SK-N-SH (cell line): ENCODE results near the gene SLC49A3. TPM values are rescaled to one million over a fixed set of nuclear protein-coding genes. Genes with fewer than 3 reads are reported as not detected.

ENCODE experiments used
- CTCF ChIA-PET: fragments of 300-600, 350-600 bp; formaldehyde crosslinking; extraction: SDS; loops from one replicate; lab custom pipeline; 2021; lab: Yijun Ruan, JAX
- POLR2A ChIA-PET: fragments of 350-600 bp; sonication (Branson Sonifier 250); formaldehyde crosslinking; extraction: SDS; loops from one replicate; lab custom pipeline; 2020; ENCODE audit warnings: antibody characterized with exemption, inconsistent platforms; lab: Yijun Ruan, JAX
- DNase-seq: peaks from one replicate; pipeline ENCODE4 v3.0.0; 2012
- H2AFZ ChIP-seq: fragments of 200-600 bp; sonication (generic); 2 replicates; pipeline ENCODE4 v1.8.1; 2016; ENCODE audit warnings: antibody characterized with exemption, mild to moderate bottlenecking, low read depth
- H3F3A ChIP-seq: fragments of 200-600 bp; sonication (generic); replicated peaks from 2 replicates; pipeline ENCODE3; 2016; ENCODE audit warnings: antibody characterized with exemption, mild to moderate bottlenecking; ENCODE audit not compliant: insufficient read depth
- H3K27ac ChIP-seq, 2 experiments: fragments of 200-500 bp in 1 of 2; fragments of 200-600 bp in 1 of 2; sonication (Bioruptor generic) in 1 of 2; sonication (generic), shearing (Covaris generic) in 1 of 2; 2 replicates each; pipeline versions ENCODE4 v1.5.1 to v1.6.1; 2014 to 2016; ENCODE audit warnings: low read depth in 2 of 2, inconsistent platforms in 1 of 2, low read length in 1 of 2, mild to moderate bottlenecking in 1 of 2, mixed read lengths in 1 of 2
- H3K27me3 ChIP-seq: fragments of 200-600 bp; sonication (generic), shearing (Covaris generic); 2 replicates; pipeline ENCODE4 v1.6.1; 2016; ENCODE audit warnings: mixed run types; ENCODE audit not compliant: insufficient read depth
- H3K36me3 ChIP-seq, 2 experiments: fragments of 200-500 bp in 1 of 2; fragments of 200-600 bp in 1 of 2; sonication (Bioruptor generic) in 1 of 2; sonication (generic) in 1 of 2; replicated peaks in 1 of 2; 2 replicates each; pipeline versions ENCODE3 to v1.5.1; 2014 to 2016; ENCODE audit warnings: low read length in 1 of 2, mild to moderate bottlenecking in 1 of 2; ENCODE audit not compliant: insufficient read depth in 2 of 2, control insufficient read depth in 1 of 2
- H3K4me1 ChIP-seq, 2 experiments: fragments of 200-500 bp in 1 of 2; fragments of 200-600 bp in 1 of 2; sonication (Bioruptor generic) in 1 of 2; sonication (generic), shearing (Covaris generic) in 1 of 2; 2 replicates each; pipeline versions ENCODE4 v1.5.1 to v1.6.1; 2014 to 2016; ENCODE audit warnings: low read depth in 1 of 2, low read length in 1 of 2, mixed run types in 1 of 2; ENCODE audit not compliant: insufficient read depth in 2 of 2, control insufficient read depth in 1 of 2
- H3K4me2 ChIP-seq: fragments of 200-600 bp; sonication (generic), shearing (Covaris generic); 2 replicates; pipeline ENCODE4 v1.6.1; 2017; ENCODE audit warnings: mixed run types
- H3K4me3 ChIP-seq, 2 experiments: fragments of 200-500 bp in 1 of 2; fragments of 200-600 bp in 1 of 2; sonication (Bioruptor generic) in 1 of 2; sonication (generic), shearing (Covaris generic) in 1 of 2; 2 replicates each; pipeline versions ENCODE4 v1.5.1 to v1.8.1; 2014 to 2016; ENCODE audit warnings: low read depth in 2 of 2, inconsistent platforms in 1 of 2, low read length in 1 of 2, mild to moderate bottlenecking in 1 of 2, mixed read lengths in 1 of 2, moderate library complexity in 1 of 2
- H3K79me2 ChIP-seq: fragments of 200-600 bp; sonication (generic); 2 replicates; pipeline ENCODE4 v1.8.1; 2017; ENCODE audit warnings: mild to moderate bottlenecking; ENCODE audit not compliant: insufficient read depth
- H3K9ac ChIP-seq: fragments of 200-600 bp; sonication (generic); 2 replicates; pipeline ENCODE4 v1.6.1; 2017; ENCODE audit warnings: mixed run types
- H3K9me2 ChIP-seq: fragments of 200-600 bp; sonication (generic); 2 replicates; pipeline ENCODE4 v1.6.1; 2017; ENCODE audit warnings: mixed run types
- H3K9me3 ChIP-seq: fragments of 200-600 bp; sonication (generic); 2 replicates; pipeline ENCODE4 v1.6.1; 2017; ENCODE audit warnings: mixed run types, mild to moderate bottlenecking, moderate library complexity
- H4K20me1 ChIP-seq: fragments of 200-600 bp; sonication (generic); 2 replicates; pipeline ENCODE4 v1.6.1; 2017; ENCODE audit warnings: mild to moderate bottlenecking, mixed run types; ENCODE audit not compliant: insufficient read depth
- EZH2phosphoT487 ChIP-seq: fragments of 200-600 bp; sonication (generic); IDR thresholded peaks from 2 replicates; pipeline ENCODE4 v1.6.1; 2017; ENCODE audit warnings: low read depth, mixed run types, mild to moderate bottlenecking, antibody characterized with exemption, moderate library complexity, borderline replicate concordance
- GABPA ChIP-seq: IDR thresholded peaks from 2 replicates; pipeline ENCODE4 v1.4.0; 2012; ENCODE audit warnings: low read depth, mild to moderate bottlenecking
- JUND ChIP-seq: IDR thresholded peaks from 2 replicates; pipeline ENCODE4 v1.4.0; 2012
- MXI1 ChIP-seq: IDR thresholded peaks from 2 replicates; pipeline ENCODE4 v1.6.1; 2012; ENCODE audit warnings: mild to moderate bottlenecking, low read depth, low read length, improper control_type of control experiment
- NRF1 ChIP-seq: IDR thresholded peaks from 2 replicates; pipeline ENCODE4 v1.6.1; 2012; ENCODE audit warnings: low read depth, mild to moderate bottlenecking, low read length
- POLR2AphosphoS5 ChIP-seq: IDR thresholded peaks from 2 replicates; pipeline ENCODE4 v1.6.1; 2012; ENCODE audit warnings: low read depth, low read length
- RAD21 ChIP-seq: IDR thresholded peaks from 2 replicates; pipeline ENCODE4 v1.6.1; 2012; ENCODE audit warnings: mild to moderate bottlenecking, low read length
- RXRA ChIP-seq: IDR thresholded peaks from 2 replicates; pipeline ENCODE4 v1.4.0; 2012; ENCODE audit warnings: low read depth, mild to moderate bottlenecking, borderline replicate concordance
- WGBS: methylation state at CpG from one replicate; pipeline ENCODE4 v1.1.6; 2017; ENCODE audit warnings: low lambda C conversion rate; 5-methylcytosine and 5-hydroxymethylcytosine counted together
- polyA plus RNA-seq, 3 experiments: library from polyadenylated mRNA; depleted of rRNA; stranded (reverse); fragments of >200 nt; gene quantifications; 2 replicates each; pipeline ENCODE4 v1.2.3, GENCODE V29; 2012
- TF ChIP-seq, protein P1 (sequence below): IDR thresholded peaks from 2 replicates; pipeline ENCODE4 v1.4.0; 2012; ENCODE audit warnings: low read depth, borderline replicate concordance
- TF ChIP-seq, protein P2 (sequence below): IDR thresholded peaks from 2 replicates; pipeline ENCODE4 v1.6.1; 2012; ENCODE audit warnings: mild to moderate bottlenecking, low read depth, low read length, moderate library complexity
- TF ChIP-seq, protein P3 (sequence below): IDR thresholded peaks from 2 replicates; pipeline ENCODE4; 2012
- TF ChIP-seq, protein P4 (sequence below): fragments of 150-350 bp; IDR thresholded peaks from 2 replicates; pipeline ENCODE4 v1.6.1; 2017; ENCODE audit warnings: antibody characterized with exemption, low read length, low read depth, borderline replicate concordance
- TF ChIP-seq, protein P5 (sequence below): IDR thresholded peaks from 2 replicates; pipeline ENCODE4 v1.4.0; 2012; ENCODE audit warnings: low read depth

The SLC49A3 gene
- polyA plus RNA-seq, 1 of the 3 experiments (the other 2 are of a cell fraction) = 0.05 TPM

DNA sequence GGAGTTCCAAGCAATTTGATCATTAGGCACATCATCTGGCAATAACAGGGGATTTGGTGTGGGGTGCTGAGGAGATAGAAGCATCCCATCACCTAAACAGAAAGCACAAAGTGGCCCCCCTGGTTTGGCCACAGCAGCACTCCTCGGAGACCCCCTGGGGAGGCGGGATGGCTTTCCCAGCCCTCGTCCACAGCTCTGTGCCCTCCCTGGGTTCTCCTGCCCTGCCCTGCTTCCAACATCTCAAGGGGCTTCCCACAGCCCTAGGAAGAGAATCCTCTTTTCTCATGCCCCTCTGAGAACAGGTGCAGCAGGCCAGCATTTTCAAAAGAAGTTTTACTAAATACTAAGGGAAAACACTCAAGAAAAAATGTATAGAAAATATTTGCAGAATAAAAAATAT lies 27.7 kb downstream of the SLC49A3 start:
- TF ChIP-seq RXRA (no peak), NRF1 (no peak), EZH2phosphoT487 (no peak), POLR2AphosphoS5 (no peak), RAD21 (no peak), JUND (no peak), MXI1 (no peak), GABPA (no peak)
- TF ChIP-seq, protein P1, sequence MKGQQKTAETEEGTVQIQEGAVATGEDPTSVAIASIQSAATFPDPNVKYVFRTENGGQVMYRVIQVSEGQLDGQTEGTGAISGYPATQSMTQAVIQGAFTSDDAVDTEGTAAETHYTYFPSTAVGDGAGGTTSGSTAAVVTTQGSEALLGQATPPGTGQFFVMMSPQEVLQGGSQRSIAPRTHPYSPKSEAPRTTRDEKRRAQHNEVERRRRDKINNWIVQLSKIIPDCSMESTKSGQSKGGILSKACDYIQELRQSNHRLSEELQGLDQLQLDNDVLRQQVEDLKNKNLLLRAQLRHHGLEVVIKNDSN = no peak
- TF ChIP-seq, protein P2, sequence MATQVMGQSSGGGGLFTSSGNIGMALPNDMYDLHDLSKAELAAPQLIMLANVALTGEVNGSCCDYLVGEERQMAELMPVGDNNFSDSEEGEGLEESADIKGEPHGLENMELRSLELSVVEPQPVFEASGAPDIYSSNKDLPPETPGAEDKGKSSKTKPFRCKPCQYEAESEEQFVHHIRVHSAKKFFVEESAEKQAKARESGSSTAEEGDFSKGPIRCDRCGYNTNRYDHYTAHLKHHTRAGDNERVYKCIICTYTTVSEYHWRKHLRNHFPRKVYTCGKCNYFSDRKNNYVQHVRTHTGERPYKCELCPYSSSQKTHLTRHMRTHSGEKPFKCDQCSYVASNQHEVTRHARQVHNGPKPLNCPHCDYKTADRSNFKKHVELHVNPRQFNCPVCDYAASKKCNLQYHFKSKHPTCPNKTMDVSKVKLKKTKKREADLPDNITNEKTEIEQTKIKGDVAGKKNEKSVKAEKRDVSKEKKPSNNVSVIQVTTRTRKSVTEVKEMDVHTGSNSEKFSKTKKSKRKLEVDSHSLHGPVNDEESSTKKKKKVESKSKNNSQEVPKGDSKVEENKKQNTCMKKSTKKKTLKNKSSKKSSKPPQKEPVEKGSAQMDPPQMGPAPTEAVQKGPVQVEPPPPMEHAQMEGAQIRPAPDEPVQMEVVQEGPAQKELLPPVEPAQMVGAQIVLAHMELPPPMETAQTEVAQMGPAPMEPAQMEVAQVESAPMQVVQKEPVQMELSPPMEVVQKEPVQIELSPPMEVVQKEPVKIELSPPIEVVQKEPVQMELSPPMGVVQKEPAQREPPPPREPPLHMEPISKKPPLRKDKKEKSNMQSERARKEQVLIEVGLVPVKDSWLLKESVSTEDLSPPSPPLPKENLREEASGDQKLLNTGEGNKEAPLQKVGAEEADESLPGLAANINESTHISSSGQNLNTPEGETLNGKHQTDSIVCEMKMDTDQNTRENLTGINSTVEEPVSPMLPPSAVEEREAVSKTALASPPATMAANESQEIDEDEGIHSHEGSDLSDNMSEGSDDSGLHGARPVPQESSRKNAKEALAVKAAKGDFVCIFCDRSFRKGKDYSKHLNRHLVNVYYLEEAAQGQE = no peak
- TF ChIP-seq, protein P3, sequence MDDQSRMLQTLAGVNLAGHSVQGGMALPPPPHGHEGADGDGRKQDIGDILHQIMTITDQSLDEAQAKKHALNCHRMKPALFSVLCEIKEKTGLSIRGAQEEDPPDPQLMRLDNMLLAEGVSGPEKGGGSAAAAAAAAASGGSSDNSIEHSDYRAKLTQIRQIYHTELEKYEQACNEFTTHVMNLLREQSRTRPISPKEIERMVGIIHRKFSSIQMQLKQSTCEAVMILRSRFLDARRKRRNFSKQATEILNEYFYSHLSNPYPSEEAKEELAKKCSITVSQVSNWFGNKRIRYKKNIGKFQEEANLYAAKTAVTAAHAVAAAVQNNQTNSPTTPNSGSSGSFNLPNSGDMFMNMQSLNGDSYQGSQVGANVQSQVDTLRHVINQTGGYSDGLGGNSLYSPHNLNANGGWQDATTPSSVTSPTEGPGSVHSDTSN = no peak
- TF ChIP-seq, protein P4, sequence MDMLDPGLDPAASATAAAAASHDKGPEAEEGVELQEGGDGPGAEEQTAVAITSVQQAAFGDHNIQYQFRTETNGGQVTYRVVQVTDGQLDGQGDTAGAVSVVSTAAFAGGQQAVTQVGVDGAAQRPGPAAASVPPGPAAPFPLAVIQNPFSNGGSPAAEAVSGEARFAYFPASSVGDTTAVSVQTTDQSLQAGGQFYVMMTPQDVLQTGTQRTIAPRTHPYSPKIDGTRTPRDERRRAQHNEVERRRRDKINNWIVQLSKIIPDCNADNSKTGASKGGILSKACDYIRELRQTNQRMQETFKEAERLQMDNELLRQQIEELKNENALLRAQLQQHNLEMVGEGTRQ = no peak
- TF ChIP-seq, protein P5, sequence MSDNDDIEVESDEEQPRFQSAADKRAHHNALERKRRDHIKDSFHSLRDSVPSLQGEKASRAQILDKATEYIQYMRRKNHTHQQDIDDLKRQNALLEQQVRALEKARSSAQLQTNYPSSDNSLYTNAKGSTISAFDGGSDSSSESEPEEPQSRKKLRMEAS = no peak
- 33% methylated on average over 1 of the region's 3 CpGs for WGBS
- Histone ChIP-seq H3K9me3 (no peaks in the 10 kb centered on the region), H3K36me3 (no peaks in the 10 kb centered on the region), H3K9ac (no peak overlapping the region), H4K20me1 (no peaks in the 10 kb centered on the region), H3F3A (no peaks in the 10 kb centered on the region), H3K4me2 (no peak overlapping the region), H3K9me2 (no peaks in the 10 kb centered on the region), H3K4me3 (no peak overlapping the region), H3K27ac (no peak overlapping the region), H3K4me1 (peaks cover 0 to 33% of the 10 kb centered on the region in 2 experiments; a peak in 1 of 4 replicates), H2AFZ (no peak overlapping the region), H3K27me3 (no peaks in the 10 kb centered on the region), H3K79me2 (no peaks in the 10 kb centered on the region)
- no peak for DNase-seq
- POLR2A ChIA-PET = no interaction called here
- CTCF ChIA-PET = no interaction called here
